H1 (cell line): ENCODE measurements around the gene JDP2.

Source experiments
- CEBPB ChIP-seq: IDR thresholded peaks from 2 replicates; pipeline ENCODE4 v1.6.1; 2012; ENCODE audit warnings: low read depth, low read length
- EP300 ChIP-seq, 2 experiments: IDR thresholded peaks; 1 replicate in 1 of 2; 2 replicates in 1 of 2; pipeline ENCODE4 v1.6.1; 2011 to 2012; ENCODE audit warnings: low read depth in 2 of 2, low read length in 2 of 2, mild to moderate bottlenecking in 2 of 2, borderline replicate concordance in 1 of 2, inconsistent platforms in 1 of 2, moderate library complexity in 1 of 2
- EZH2 ChIP-seq: fragments of 200-600 bp; sonication (generic); IDR thresholded peaks from 2 replicates; pipeline ENCODE4 v1.7.1; 2012; ENCODE audit warnings: low read depth, mild to moderate bottlenecking, moderate library complexity, low read length, inconsistent platforms; ENCODE audit not compliant: severe bottlenecking
- HDAC2 ChIP-seq, 2 experiments: fragments of 300-600 bp in 1 of 2; sonication (generic) in 1 of 2; IDR thresholded peaks; 2 replicates each; pipeline ENCODE4 v1.6.1; 2011 to 2012; ENCODE audit warnings: low read depth in 2 of 2, low read length in 2 of 2, mild to moderate bottlenecking in 2 of 2, moderate library complexity in 2 of 2, borderline replicate concordance in 1 of 2, inconsistent platforms in 1 of 2
- KDM1A ChIP-seq: fragments of 200-600, 300-600 bp; sonication (generic); IDR thresholded peaks from 2 replicates; pipeline ENCODE4 v1.7.1; 2016; ENCODE audit warnings: mild to moderate bottlenecking, low read length, borderline replicate concordance
- POLR2A ChIP-seq, 2 experiments: IDR thresholded peaks; 1 replicate in 1 of 2; 2 replicates in 1 of 2; pipeline ENCODE4 v1.6.1; 2011; ENCODE audit warnings: low read depth in 2 of 2, low read length in 2 of 2, mild to moderate bottlenecking in 2 of 2; ENCODE audit errors: control extremely low read depth in 1 of 2
- SIX5 ChIP-seq: IDR thresholded peaks from 2 replicates; pipeline ENCODE4 v1.6.1; 2011; ENCODE audit warnings: mild to moderate bottlenecking, low read depth, low read length
- TBP ChIP-seq: IDR thresholded peaks from 2 replicates; pipeline ENCODE4 v1.6.1; 2011; ENCODE audit warnings: low read depth, low read length, improper control_type of control experiment
- ZNF274 ChIP-seq: IDR thresholded peaks from 2 replicates; pipeline ENCODE4 v1.7.0; 2012; ENCODE audit warnings: low read length, borderline replicate concordance; ENCODE audit errors: extremely low read depth
- TF ChIP-seq, protein P1 (sequence below), 3 experiments: IDR thresholded peaks; 1 replicate in 2 of 3; 2 replicates in 1 of 3; pipeline versions ENCODE4 v1.5.1 to v1.6.1; 2011; ENCODE audit warnings: low read length in 3 of 3, mild to moderate bottlenecking in 3 of 3, inconsistent platforms in 2 of 3, low read depth in 1 of 3, moderate library complexity in 1 of 3; ENCODE audit not compliant: insufficient read depth in 1 of 3; ENCODE audit errors: control extremely low read depth in 1 of 3
- TF ChIP-seq, protein P2 (sequence below): IDR thresholded peaks from 2 replicates; pipeline ENCODE4 v1.6.1; 2012; ENCODE audit warnings: low read length, inconsistent platforms

DNA sequence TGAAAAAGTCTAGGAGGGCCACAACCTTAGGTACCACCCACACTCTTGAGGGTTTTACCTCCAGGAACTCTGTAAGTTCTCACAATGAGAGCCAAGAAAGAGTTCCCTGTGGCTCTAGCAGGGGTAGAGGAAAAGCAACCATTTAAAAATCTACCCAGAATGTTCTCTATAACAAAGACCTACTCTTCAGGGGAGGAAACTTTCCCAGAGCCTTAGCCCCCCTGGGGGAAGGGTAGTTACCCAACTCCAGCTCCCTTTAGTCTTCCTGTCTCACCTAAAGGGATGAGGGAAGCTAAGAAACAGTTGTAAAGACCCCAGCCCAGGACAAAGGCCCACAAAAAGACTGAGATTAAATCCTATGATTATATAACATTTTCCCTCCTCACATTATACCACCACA lies 46.2 kb upstream of the JDP2 start:
- no peak for TF ChIP-seq KDM1A
- no peak for TF ChIP-seq HDAC2 (IDR thresholded peaks at IDR 0.05; ENCODE audit: borderline replicate concordance in 1 of 2, low read depth in 2 of 2, low read length in 2 of 2)
- TF ChIP-seq EP300 (IDR thresholded peaks at IDR 0.05; ENCODE audit: borderline replicate concordance in 1 of 2, low read depth in 2 of 2, low read length in 2 of 2) = no peak
- TF ChIP-seq, protein P1, sequence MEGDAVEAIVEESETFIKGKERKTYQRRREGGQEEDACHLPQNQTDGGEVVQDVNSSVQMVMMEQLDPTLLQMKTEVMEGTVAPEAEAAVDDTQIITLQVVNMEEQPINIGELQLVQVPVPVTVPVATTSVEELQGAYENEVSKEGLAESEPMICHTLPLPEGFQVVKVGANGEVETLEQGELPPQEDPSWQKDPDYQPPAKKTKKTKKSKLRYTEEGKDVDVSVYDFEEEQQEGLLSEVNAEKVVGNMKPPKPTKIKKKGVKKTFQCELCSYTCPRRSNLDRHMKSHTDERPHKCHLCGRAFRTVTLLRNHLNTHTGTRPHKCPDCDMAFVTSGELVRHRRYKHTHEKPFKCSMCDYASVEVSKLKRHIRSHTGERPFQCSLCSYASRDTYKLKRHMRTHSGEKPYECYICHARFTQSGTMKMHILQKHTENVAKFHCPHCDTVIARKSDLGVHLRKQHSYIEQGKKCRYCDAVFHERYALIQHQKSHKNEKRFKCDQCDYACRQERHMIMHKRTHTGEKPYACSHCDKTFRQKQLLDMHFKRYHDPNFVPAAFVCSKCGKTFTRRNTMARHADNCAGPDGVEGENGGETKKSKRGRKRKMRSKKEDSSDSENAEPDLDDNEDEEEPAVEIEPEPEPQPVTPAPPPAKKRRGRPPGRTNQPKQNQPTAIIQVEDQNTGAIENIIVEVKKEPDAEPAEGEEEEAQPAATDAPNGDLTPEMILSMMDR (IDR thresholded peaks at IDR 0.05; ENCODE audit: control extremely low read depth in 1 of 3, insufficient read depth in 1 of 3, low read depth in 1 of 3, low read length in 3 of 3) = no peak
- no peak for TF ChIP-seq EZH2
- no peak for TF ChIP-seq TBP
- TF ChIP-seq, protein P2, sequence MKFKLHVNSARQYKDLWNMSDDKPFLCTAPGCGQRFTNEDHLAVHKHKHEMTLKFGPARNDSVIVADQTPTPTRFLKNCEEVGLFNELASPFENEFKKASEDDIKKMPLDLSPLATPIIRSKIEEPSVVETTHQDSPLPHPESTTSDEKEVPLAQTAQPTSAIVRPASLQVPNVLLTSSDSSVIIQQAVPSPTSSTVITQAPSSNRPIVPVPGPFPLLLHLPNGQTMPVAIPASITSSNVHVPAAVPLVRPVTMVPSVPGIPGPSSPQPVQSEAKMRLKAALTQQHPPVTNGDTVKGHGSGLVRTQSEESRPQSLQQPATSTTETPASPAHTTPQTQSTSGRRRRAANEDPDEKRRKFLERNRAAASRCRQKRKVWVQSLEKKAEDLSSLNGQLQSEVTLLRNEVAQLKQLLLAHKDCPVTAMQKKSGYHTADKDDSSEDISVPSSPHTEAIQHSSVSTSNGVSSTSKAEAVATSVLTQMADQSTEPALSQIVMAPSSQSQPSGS = no peak
- TF ChIP-seq POLR2A (IDR thresholded peaks at IDR 0.05; ENCODE audit: control extremely low read depth in 1 of 2, low read depth in 2 of 2, low read length in 2 of 2) = no peak
- TF ChIP-seq ZNF274 = no peak
- no peak for TF ChIP-seq CEBPB
- TF ChIP-seq SIX5 = no peak
